Heart right ventricle (tissue), 16 donors: ENCODE data around the gene SLC39A10. TPM values are rescaled to one million over a fixed set of nuclear protein-coding genes. Genes with fewer than 3 reads are reported as not detected.

ENCODE experiments used
- ATAC-seq, 8 donors: fragments of 200-7000 bp; cut with Tn5 transposase; one replicate each; pipeline ENCODE4 v1.9.1; 2020; ENCODE audit warnings: mild to moderate bottlenecking in 8 of 8, moderate library complexity in 8 of 8, moderate number of reproducible peaks in 1 of 8
- DNase-seq, 2 donors: peaks; one replicate each; pipeline ENCODE4 v3.0.0-alpha.2; 2020
- H3K27ac ChIP-seq, 10 donors: fragments of 200-600 bp; sonication (generic) in 2 of 10; one replicate each; pipeline versions ENCODE4 v1.5.0 to v1.8.0; 2020 to 2022; ENCODE audit warnings: mild to moderate bottlenecking in 3 of 10
- H3K27me3 ChIP-seq, 7 donors: fragments of 200-600 bp; one replicate each; pipeline ENCODE4 v1.8.0; 2021 to 2022; ENCODE audit warnings: mild to moderate bottlenecking in 2 of 7
- H3K36me3 ChIP-seq, 9 donors: fragments of 200-600 bp; sonication (generic) in 1 of 9; one replicate each; pipeline versions ENCODE4 v1.5.0 to v1.8.0; 2020 to 2022; ENCODE audit warnings: mild to moderate bottlenecking in 2 of 9
- H3K4me1 ChIP-seq, 9 donors: fragments of 200-600 bp; sonication (generic) in 1 of 9; one replicate each; pipeline versions ENCODE4 v1.5.0 to v1.8.0; 2020 to 2022; ENCODE audit warnings: mild to moderate bottlenecking in 4 of 9
- H3K4me3 ChIP-seq, 10 donors: fragments of 200-600 bp; sonication (generic) in 2 of 10; one replicate each; pipeline versions ENCODE4 v1.5.0 to v1.8.0; 2020 to 2022; ENCODE audit warnings: mild to moderate bottlenecking in 7 of 10, moderate library complexity in 2 of 10
- H3K9me3 ChIP-seq, 11 donors: fragments of 200-600 bp in 10 of 11; sonication (generic) in 2 of 11; one replicate each; pipeline versions ENCODE4 v1.5.0 to v1.8.0; 2013 to 2022; ENCODE audit warnings: mild to moderate bottlenecking in 2 of 11, control low read depth in 1 of 11, moderate library complexity in 1 of 11
- WGBS, 2 donors: extraction: QIAGEN DNeasy Blood & Tissue Kit; methylation state at CpG; one replicate each; pipeline ENCODE4 v1.1.7; 2013; ENCODE audit warnings: inconsistent platforms in 1 of 2; 5-methylcytosine and 5-hydroxymethylcytosine counted together
- intact Hi-C, 10 donors: fragments of 100-400 bp; cut with DNase I; formaldehyde crosslinking; loops; one replicate each; pipeline versions ENCODE4 v1.11.1 to v1.14.2; 2022
- polyA plus RNA-seq, 2 donors: library from polyadenylated mRNA; stranded (reverse); fragments of 200-250 nt; gene quantifications; one replicate each; pipeline ENCODE4 v1.2.3, GENCODE V29; 2013
- total RNA-seq, 10 donors: library from RNA; stranded (reverse); fragmentation: NEBNext Ultra II Directional in 3 of 10; extraction: Animal tissue kit (Norgen Biotek cat#: 25700) in 3 of 10; gene quantifications; one replicate each; pipeline versions ENCODE4 v1.2.1 to v1.2.4, GENCODE V29; 2021 to 2023
- TF ChIP-seq, protein P1 (sequence below), 9 donors: fragments of 200-600 bp; sonication (generic) in 2 of 9; IDR thresholded peaks; one replicate each; pipeline versions ENCODE4 v1.5.0 to v1.8.0; 2021 to 2022; ENCODE audit warnings: antibody characterized with exemption in 9 of 9, mild to moderate bottlenecking in 5 of 9, moderate library complexity in 1 of 9
- donor health status: Arrhythmogenic right ventricular cardiomyopathy.
- donor health status: ischemic (EF 13 %, LVEDD 7.1; RV severe dilation, severe dysfunction).
- donor health status: healthy with polysubstance abuse.
- donor health status: DM: no; HTN: yes; CAD: no.
- donor health status: DM: no; HTN: no; CAD: no.
- donor health status: ischemic (EF 25% LVEDD 6.9; RV normal size, moderate dysfunction).
- donor health status: ischemic (EF 25% LVEDD 5.7; RV mildly dilated, moderate dysfunction).
- donor health status: healthy.
- donor health status: DM: yes; HTN: yes; CAD: no.
- donor health status: Ischemic cardiomyopathy.
- donor health status: ischemic (EF 35%, LVEDD 5.7; RV mildly dilated, moderate dysfunction).
- donor health status: nonischemic (EF 11% LVEDD 7.7; RV severe dilation, severe dysfunction).
- donor health status: DM: yes; HTN: yes; CAD: no.
- donor health status: PGD.
- donor health status: ischemic (EF 29% LVEDD 5.4; RV normal size, mild dysfunction).
- donor health status: nonischemic (EF 23%, LVEDD 6.1; RV moderate dilation, normal function).

Gene SLC39A10
- total and polyA plus RNA-seq, 12 donors = 5.9 to 12.9 (median 8.3) TPM

GRCh38 chr2:195622966-195623365 is 34.1 kb upstream of the SLC39A10 start:
- Histone ChIP-seq H3K36me3 (no peaks in the 10 kb centered on the region), H3K9me3 (no peaks in the 10 kb centered on the region), H3K27me3 (no peaks in the 10 kb centered on the region), H3K4me3 (no peak overlapping the region), H3K4me1 (no peaks in the 10 kb centered on the region), H3K27ac (no peak overlapping the region)
- TF ChIP-seq, protein P1, sequence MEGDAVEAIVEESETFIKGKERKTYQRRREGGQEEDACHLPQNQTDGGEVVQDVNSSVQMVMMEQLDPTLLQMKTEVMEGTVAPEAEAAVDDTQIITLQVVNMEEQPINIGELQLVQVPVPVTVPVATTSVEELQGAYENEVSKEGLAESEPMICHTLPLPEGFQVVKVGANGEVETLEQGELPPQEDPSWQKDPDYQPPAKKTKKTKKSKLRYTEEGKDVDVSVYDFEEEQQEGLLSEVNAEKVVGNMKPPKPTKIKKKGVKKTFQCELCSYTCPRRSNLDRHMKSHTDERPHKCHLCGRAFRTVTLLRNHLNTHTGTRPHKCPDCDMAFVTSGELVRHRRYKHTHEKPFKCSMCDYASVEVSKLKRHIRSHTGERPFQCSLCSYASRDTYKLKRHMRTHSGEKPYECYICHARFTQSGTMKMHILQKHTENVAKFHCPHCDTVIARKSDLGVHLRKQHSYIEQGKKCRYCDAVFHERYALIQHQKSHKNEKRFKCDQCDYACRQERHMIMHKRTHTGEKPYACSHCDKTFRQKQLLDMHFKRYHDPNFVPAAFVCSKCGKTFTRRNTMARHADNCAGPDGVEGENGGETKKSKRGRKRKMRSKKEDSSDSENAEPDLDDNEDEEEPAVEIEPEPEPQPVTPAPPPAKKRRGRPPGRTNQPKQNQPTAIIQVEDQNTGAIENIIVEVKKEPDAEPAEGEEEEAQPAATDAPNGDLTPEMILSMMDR (IDR thresholded peaks at IDR 0.05) = no peak
- ATAC-seq (no peak), DNase-seq (no peak)
- intact Hi-C loops = no loop called here

DNA sequence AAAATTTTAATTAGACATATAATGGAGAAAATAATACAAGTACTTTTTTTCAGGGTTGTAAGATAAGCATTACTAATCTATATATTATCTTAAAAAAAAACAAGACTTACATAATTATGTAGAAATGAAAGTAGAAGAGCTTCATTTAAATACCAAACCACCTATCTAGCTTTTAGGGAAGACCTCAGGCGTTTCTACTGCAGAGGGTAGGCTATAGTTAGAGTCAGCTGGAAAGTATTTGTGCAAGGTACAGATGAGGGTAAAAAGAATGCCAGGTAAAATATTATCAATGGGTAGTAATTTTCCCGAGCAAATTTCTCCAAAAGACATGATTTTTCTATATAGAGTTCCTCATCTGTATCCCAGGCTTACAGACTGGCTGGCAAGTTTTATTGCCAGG is 30.5 kb upstream of the SLC39A10 start:
- DNase-seq (no peak), ATAC-seq (no peak)
- TF ChIP-seq, protein P1 (IDR thresholded peaks at IDR 0.05) = no peak
- Histone ChIP-seq H3K27me3 (no peaks in the 10 kb centered on the region), H3K36me3 (no peaks in the 10 kb centered on the region), H3K4me3 (no peak overlapping the region), H3K9me3 (no peaks in the 10 kb centered on the region), H3K27ac (no peak overlapping the region), H3K4me1 (no peaks in the 10 kb centered on the region)
- WGBS, 2 donors = 85 to 91% methylated on average over 2 of the region's 2 CpGs
- intact Hi-C loops = no loop called here

DNA sequence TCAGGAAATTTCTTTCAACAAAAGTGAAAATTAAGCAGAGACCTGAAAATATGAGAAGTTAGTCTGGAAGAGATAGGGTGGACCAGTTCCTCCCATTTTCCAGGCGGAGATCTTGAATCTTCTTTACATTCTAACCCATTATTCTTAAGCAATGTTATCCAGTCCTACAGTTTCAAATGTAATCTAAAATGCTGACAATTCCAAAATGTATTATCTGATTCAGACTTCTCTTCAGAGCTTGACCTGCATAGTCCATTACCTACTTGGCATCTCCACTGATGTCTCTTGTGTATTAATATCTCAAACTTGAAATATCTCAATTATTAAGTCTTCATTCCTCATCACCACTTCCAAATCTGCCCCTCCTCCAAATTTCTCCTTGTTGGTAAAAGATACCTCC is 28.4 kb upstream of the SLC39A10 start:
- Histone ChIP-seq H3K27me3 (no peaks in the 10 kb centered on the region), H3K9me3 (peaks cover 0 to 8% (median 0%) of the 10 kb centered on the region in 11 donors), H3K27ac (no peak overlapping the region), H3K4me3 (no peak overlapping the region), H3K36me3 (no peaks in the 10 kb centered on the region), H3K4me1 (peaks cover 0 to 14% (median 0%) of the 10 kb centered on the region in 9 donors)
- TF ChIP-seq, protein P1 (IDR thresholded peaks at IDR 0.05) = no peak
- DNase-seq (no peak), ATAC-seq (no peak)
- intact Hi-C loops = no loop called here
- 94 to 96% methylated on average over 1 of the region's 1 CpG for WGBS, 2 donors

- no peak for ATAC-seq
- peak overlapping the region in 1 of 10 donors; percentile 18 for H3K27ac ChIP-seq
These were observed 24.0 kb upstream of the SLC39A10 start for GRCh38 chr2:195632856-195633572.

More at GRCh38 chr2:195632856-195633572, 24.0 kb upstream of the SLC39A10 start:
- no peak for DNase-seq
- no peak overlapping the region for H3K4me3 ChIP-seq
- 87 to 93% methylated on average over 10 of the region's 10 CpGs for WGBS, 2 donors
- H3K36me3 ChIP-seq = no peaks in the 10 kb centered on the region
- peaks cover 0 to 9% (median 0%) of the 10 kb centered on the region in 11 donors for H3K9me3 ChIP-seq
- peaks cover 0 to 14% (median 0%) of the 10 kb centered on the region in 9 donors for H3K4me1 ChIP-seq
- intact Hi-C loops = no loop called here
- no peaks in the 10 kb centered on the region for H3K27me3 ChIP-seq
- TF ChIP-seq, protein P1 (IDR thresholded peaks at IDR 0.05) = no peak
